Thymus (tissue), 11 donors: ENCODE results near the gene GRB10. TPM values are rescaled to one million over a fixed set of nuclear protein-coding genes. Genes with fewer than 3 reads are reported as not detected.

ENCODE experiments used
- DNase-seq, 9 donors: peaks; one replicate each; pipeline ENCODE4 v3.0.0-alpha.2; 2013; ENCODE audit warnings: low spot score in 9 of 9, low read depth in 6 of 9, missing footprints in 1 of 9
- H3K27ac ChIP-seq, 2 donors: one replicate each; pipeline ENCODE4 v1.5.1; 2013; ENCODE audit warnings: control low read depth in 1 of 2, low read depth in 1 of 2, low read length in 1 of 2, mild to moderate bottlenecking in 1 of 2, moderate library complexity in 1 of 2
- H3K27me3 ChIP-seq, 2 donors: one replicate each; pipeline ENCODE4 v1.5.1; 2013; ENCODE audit warnings: low read length in 1 of 2; ENCODE audit not compliant: control insufficient read depth in 2 of 2, insufficient read depth in 1 of 2
- H3K36me3 ChIP-seq, 2 donors: one replicate each; pipeline ENCODE4 v1.5.1; 2013; ENCODE audit warnings: low read length in 1 of 2, mild to moderate bottlenecking in 1 of 2, moderate library complexity in 1 of 2; ENCODE audit not compliant: control insufficient read depth in 2 of 2, insufficient read depth in 2 of 2
- H3K4me1 ChIP-seq, 2 donors: one replicate each; pipeline ENCODE4 v1.5.1; 2013; ENCODE audit warnings: low read length in 2 of 2; ENCODE audit not compliant: control insufficient read depth in 2 of 2, insufficient read depth in 2 of 2
- H3K4me3 ChIP-seq, 2 donors: one replicate each; pipeline ENCODE4 v1.5.1; 2013; ENCODE audit warnings: low read length in 2 of 2, control low read depth in 1 of 2, mild to moderate bottlenecking in 1 of 2
- H3K9me3 ChIP-seq, 2 donors: one replicate each; pipeline ENCODE4 v1.5.1; 2013; ENCODE audit warnings: low read length in 1 of 2, mild to moderate bottlenecking in 1 of 2; ENCODE audit not compliant: control insufficient read depth in 2 of 2, insufficient read depth in 1 of 2
- WGBS: extraction: QIAGEN DNeasy Blood & Tissue Kit; methylation state at CpG from one replicate; pipeline ENCODE4 v1.1.7; 2013; 5-methylcytosine and 5-hydroxymethylcytosine counted together
- polyA plus RNA-seq: library from polyadenylated mRNA; stranded (reverse); fragments of 200-250 nt; gene quantifications from one replicate; pipeline ENCODE4 v1.2.3, GENCODE V29; 2013
- total RNA-seq: library from RNA; stranded (reverse); fragments of 120-200 nt; gene quantifications from one replicate; pipeline ENCODE4 v1.2.4, GENCODE V29; 2013
- donor health status: healthy.

GRB10 gene
- total and polyA plus RNA-seq, 2 donors, result 2.8 to 7.8 TPM

GRCh38 chr7:50595491-50596102 lies 187.1 kb downstream of the GRB10 start:
- Histone ChIP-seq H3K27ac (no peak overlapping the region), H3K4me1 (no peaks in the 10 kb centered on the region), H3K9me3 (no peaks in the 10 kb centered on the region), H3K4me3 (no peak overlapping the region), H3K36me3 (no peaks in the 10 kb centered on the region), H3K27me3 (no peaks in the 10 kb centered on the region)
- 83% methylated on average over 5 of the region's 5 CpGs for WGBS
- no peak for DNase-seq

GRCh38 chr7:50594734-50595485 lies 187.8 kb downstream of the GRB10 start:
- Histone ChIP-seq H3K4me1 (no peaks in the 10 kb centered on the region), H3K27me3 (no peaks in the 10 kb centered on the region), H3K27ac (no peak overlapping the region), H3K9me3 (no peaks in the 10 kb centered on the region), H3K4me3 (no peak overlapping the region), H3K36me3 (no peaks in the 10 kb centered on the region)
- WGBS, result 93% methylated on average over 7 of the region's 7 CpGs
- no peak for DNase-seq

- H3K4me3 ChIP-seq, result no peak overlapping the region
- no peak overlapping the region for H3K27ac ChIP-seq
- no peaks in the 10 kb centered on the region for H3K9me3 ChIP-seq
- WGBS, result 52% methylated on average over 4 of the region's 4 CpGs
- DNase-seq, result peak in 1 of 9 donors; percentile 21
- no peaks in the 10 kb centered on the region for H3K4me1 ChIP-seq
- H3K36me3 ChIP-seq, result no peaks in the 10 kb centered on the region
- H3K27me3 ChIP-seq, result no peaks in the 10 kb centered on the region
Measured at GRCh38 chr7:50594136-50594535, 188.6 kb downstream of the GRB10 start.

GRCh38 chr7:50592940-50593339 lies 189.8 kb downstream of the GRB10 start:
- DNase-seq, result no peak
- Histone ChIP-seq H3K27me3 (no peaks in the 10 kb centered on the region), H3K27ac (no peak overlapping the region), H3K4me1 (no peaks in the 10 kb centered on the region), H3K9me3 (no peaks in the 10 kb centered on the region), H3K4me3 (no peak overlapping the region), H3K36me3 (no peaks in the 10 kb centered on the region)
- 94% methylated on average over 13 of the region's 13 CpGs for WGBS

GRCh38 chr7:50591480-50592438 lies 190.9 kb downstream of the GRB10 start:
- H3K9me3 ChIP-seq, result no peaks in the 10 kb centered on the region
- H3K4me3 ChIP-seq, result no peak overlapping the region
- no peaks in the 10 kb centered on the region for H3K36me3 ChIP-seq
- no peak overlapping the region for H3K27ac ChIP-seq
- no peak for DNase-seq
- 91% methylated on average over 21 of the region's 21 CpGs for WGBS
- no peaks in the 10 kb centered on the region for H3K27me3 ChIP-seq
- no peaks in the 10 kb centered on the region for H3K4me1 ChIP-seq

- H3K27ac ChIP-seq, result no peak overlapping the region
- H3K36me3 ChIP-seq, result no peaks in the 10 kb centered on the region
- WGBS, result 87% methylated on average over 5 of the region's 5 CpGs
- H3K4me1 ChIP-seq, result no peaks in the 10 kb centered on the region
- H3K27me3 ChIP-seq, result no peaks in the 10 kb centered on the region
- no peak for DNase-seq
- H3K9me3 ChIP-seq, result no peaks in the 10 kb centered on the region
- no peak overlapping the region for H3K4me3 ChIP-seq
Measured at GRCh38 chr7:50591098-50591479, 191.6 kb downstream of the GRB10 start.

GRCh38 chr7:50590535-50590934 lies 192.2 kb downstream of the GRB10 start:
- 96% methylated on average over 13 of the region's 13 CpGs for WGBS
- Histone ChIP-seq H3K4me3 (no peak overlapping the region), H3K4me1 (no peaks in the 10 kb centered on the region), H3K27ac (no peak overlapping the region), H3K36me3 (no peaks in the 10 kb centered on the region), H3K9me3 (no peaks in the 10 kb centered on the region), H3K27me3 (no peaks in the 10 kb centered on the region)
- no peak for DNase-seq

- DNase-seq, result no peak
- H3K4me1 ChIP-seq, result no peaks in the 10 kb centered on the region
- peaks cover 0 to 1% of the 10 kb centered on the region in 2 donors for H3K9me3 ChIP-seq
- no peaks in the 10 kb centered on the region for H3K27me3 ChIP-seq
- no peak overlapping the region for H3K4me3 ChIP-seq
- 93% methylated on average over 2 of the region's 2 CpGs for WGBS
- H3K27ac ChIP-seq, result no peak overlapping the region
- no peaks in the 10 kb centered on the region for H3K36me3 ChIP-seq
Measured at GRCh38 chr7:50589364-50589763, 193.3 kb downstream of the GRB10 start.

- no peaks in the 10 kb centered on the region for H3K4me1 ChIP-seq
- no peaks in the 10 kb centered on the region for H3K27me3 ChIP-seq
- 86% methylated on average over 8 of the region's 8 CpGs for WGBS
- H3K4me3 ChIP-seq, result no peak overlapping the region
- H3K27ac ChIP-seq, result no peak overlapping the region
- H3K36me3 ChIP-seq, result no peaks in the 10 kb centered on the region
- peaks cover under 1 to 5% of the 10 kb centered on the region in 2 donors for H3K9me3 ChIP-seq
- no peak for DNase-seq
Measured at GRCh38 chr7:50588937-50589336, 193.8 kb downstream of the GRB10 start.
